GM19467 (cell line): ENCODE results near the gene SFXN5.

Experiments
- ATAC-seq: cut with Tn5 transposase; IDR thresholded peaks from one replicate; pipeline ENCODE4 v1.9.1; 2021; ENCODE audit warnings: mild to moderate bottlenecking, moderate library complexity; ENCODE audit not compliant: unreplicated experiment

The SFXN5 gene

GRCh38 chr2:73021371-73022010 is 50.0 kb downstream of the SFXN5 start:
- no peak for ATAC-seq

- no peak for ATAC-seq
Observed at GRCh38 chr2:73020657-73021370, 50.7 kb downstream of the SFXN5 start.

- ATAC-seq = no peak
Observed at GRCh38 chr2:73020306-73020656, 51.2 kb downstream of the SFXN5 start.

GRCh38 chr2:73018188-73018825 is 53.2 kb downstream of the SFXN5 start:
- ATAC-seq = no peak

- no peak for ATAC-seq
Observed at GRCh38 chr2:73013936-73014335, 57.6 kb downstream of the SFXN5 start.

- no peak for ATAC-seq
Observed at GRCh38 chr2:73009177-73009839, 62.2 kb downstream of the SFXN5 start.

GRCh38 chr2:73008766-73009135 is 62.8 kb downstream of the SFXN5 start:
- ATAC-seq = no peak

GRCh38 chr2:73007991-73008765 is 63.3 kb downstream of the SFXN5 start:
- ATAC-seq = no peak

- ATAC-seq = no peak
Observed at GRCh38 chr2:73006969-73007710, 64.4 kb downstream of the SFXN5 start.

- no peak for ATAC-seq
Observed at GRCh38 chr2:73004889-73005596, 66.5 kb downstream of the SFXN5 start.

- ATAC-seq = no peak
Observed at GRCh38 chr2:73004466-73004865, 67.0 kb downstream of the SFXN5 start.

- no peak for ATAC-seq
Observed at GRCh38 chr2:73003027-73003426, 68.5 kb downstream of the SFXN5 start.

- ATAC-seq = no peak
Observed at GRCh38 chr2:73000808-73001570, 70.5 kb downstream of the SFXN5 start.

GRCh38 chr2:72999729-73000725 is 71.5 kb downstream of the SFXN5 start:
- ATAC-seq = no peak

- no peak for ATAC-seq
Observed at GRCh38 chr2:72998724-72999123, 72.8 kb downstream of the SFXN5 start.

GRCh38 chr2:72998234-72998651 is 73.3 kb downstream of the SFXN5 start:
- ATAC-seq = no peak

- ATAC-seq = no peak
Observed at GRCh38 chr2:72996117-72996502, 75.4 kb downstream of the SFXN5 start.
